ENCODE data around the gene HYAL2. TPM values are rescaled to one million over a fixed set of nuclear protein-coding genes. Genes with fewer than 3 reads are reported as not detected.
A peak's percentile ranks its signal among the peaks of the same experiment; 100 is the strongest.
"Not testable (repeated sequence)": the region's sequence is repeated elsewhere in the genome, so short reads cannot be mapped to it uniquely, and the experiment has no call there.

Gene HYAL2
- total RNA-seq, 2 experiments from 2014 or later: 6.5 to 6.8 TPM

DNA sequence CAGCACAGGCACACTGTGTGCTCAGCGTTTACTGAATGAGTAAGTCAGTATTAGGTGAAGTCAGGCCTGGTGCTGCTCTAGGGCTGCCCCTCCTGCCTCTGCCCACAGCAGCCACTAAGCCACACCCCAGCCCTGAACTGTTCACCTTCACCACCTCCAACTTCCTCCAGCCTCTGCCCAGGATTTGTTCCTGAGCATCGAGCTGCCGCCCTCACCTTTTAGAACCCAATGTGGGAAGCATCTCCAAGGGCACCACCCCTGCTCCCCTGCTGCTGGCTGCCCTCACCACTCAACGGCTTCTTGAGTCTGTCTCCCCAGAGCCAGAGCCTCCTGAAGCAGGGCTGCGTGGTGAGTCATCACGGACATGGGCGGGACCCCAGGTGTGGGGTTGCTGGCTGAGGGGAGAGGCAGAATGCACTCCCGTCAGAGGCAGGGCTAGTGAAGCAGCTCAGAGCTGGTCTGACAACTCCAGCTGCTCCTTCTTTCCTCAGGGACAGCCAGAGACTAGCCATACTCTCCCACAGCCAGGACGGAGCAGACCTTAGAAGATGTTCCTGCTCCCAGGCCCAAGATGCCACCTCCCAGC lies 5.8 kb downstream of the HYAL2 start:
- Mint-ChIP-seq H3K27me3 (no peaks in the 10 kb centered on the region), H3K27ac (peak overlapping the region; percentile 55), H3K4me3 (peak overlapping the region; percentile 46), H3K4me1 (peaks cover 30% of the 10 kb centered on the region), H3K36me3 (peaks cover 5% of the 10 kb centered on the region), H3K9me3 (no peaks in the 10 kb centered on the region)
- peak; percentile 69 for DNase-seq

DNA sequence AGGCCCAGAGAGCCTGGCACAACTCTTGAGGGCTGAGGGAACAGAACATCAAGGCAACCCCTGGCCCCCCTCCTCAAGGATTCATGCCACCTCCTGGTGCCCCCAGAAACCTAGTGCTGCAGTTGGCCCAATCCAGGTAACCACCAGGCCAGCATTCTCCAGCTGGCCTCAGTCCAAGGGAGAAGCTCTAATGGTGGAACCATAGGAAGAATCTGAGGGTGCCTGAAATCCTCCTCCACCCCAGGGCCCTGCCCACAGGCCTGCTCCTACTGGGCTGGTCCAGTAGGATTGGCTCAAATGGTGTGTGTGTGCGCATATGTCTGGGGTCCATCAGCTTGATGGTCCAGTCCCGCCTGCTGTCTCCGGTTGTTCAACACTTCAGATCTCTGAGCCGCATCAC lies 7.7 kb downstream of the HYAL2 start:
- Mint-ChIP-seq H3K27me3 (no peaks in the 10 kb centered on the region), H3K36me3 (peaks cover 3% of the 10 kb centered on the region), H3K4me1 (peaks cover 25% of the 10 kb centered on the region), H3K27ac (no peak overlapping the region), H3K4me3 (no peak overlapping the region), H3K9me3 (no peaks in the 10 kb centered on the region)
- DNase-seq: no peak

DNA sequence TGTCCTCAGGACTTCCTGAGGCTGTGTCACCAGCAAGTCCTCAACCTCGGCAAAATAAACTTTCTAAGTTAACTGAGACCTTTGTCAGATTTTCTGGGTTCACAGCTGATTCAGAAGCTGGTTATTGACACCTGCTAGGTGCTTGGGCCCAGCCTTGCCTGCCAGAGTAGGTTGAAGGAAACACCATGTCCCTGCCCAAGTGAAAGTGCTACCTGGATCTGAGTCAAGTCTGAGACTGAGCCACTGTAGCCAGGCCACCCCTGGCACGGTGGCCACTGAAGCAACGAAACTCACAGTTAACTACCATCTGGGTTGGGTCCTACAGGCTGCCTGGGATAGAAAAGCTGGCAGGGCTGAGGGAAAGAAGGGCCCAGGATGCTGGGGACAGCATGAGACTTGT lies 8.2 kb downstream of the HYAL2 start:
- H3K27me3 Mint-ChIP-seq: no peaks in the 10 kb centered on the region
- H3K4me1 Mint-ChIP-seq: peaks cover 22% of the 10 kb centered on the region
- no peak for DNase-seq
- no peak overlapping the region for H3K4me3 Mint-ChIP-seq
- H3K27ac Mint-ChIP-seq: no peak overlapping the region
- H3K9me3 Mint-ChIP-seq: no peaks in the 10 kb centered on the region
- peaks cover 3% of the 10 kb centered on the region for H3K36me3 Mint-ChIP-seq

DNA sequence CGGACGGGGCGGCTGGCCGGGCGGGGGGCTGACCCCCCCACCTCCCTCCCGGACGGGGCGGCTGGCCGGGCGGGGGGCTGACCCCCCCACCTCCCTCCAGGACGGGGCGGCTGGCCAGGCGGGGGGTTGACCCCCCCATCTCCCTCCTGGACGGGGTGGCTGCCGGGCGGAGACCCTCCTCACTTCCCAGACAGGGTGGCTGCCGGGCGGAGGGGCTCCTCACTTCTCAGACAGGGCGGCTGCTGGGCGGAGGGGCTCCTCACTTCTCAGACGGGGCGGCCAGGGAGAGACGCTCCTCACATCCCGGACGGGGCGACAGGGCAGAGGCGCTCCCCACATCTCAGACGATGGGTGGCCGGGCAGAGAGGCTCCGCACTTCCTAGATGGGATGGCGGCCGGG lies 10.5 kb downstream of the HYAL2 start:
- not testable (repeated sequence) for H3K4me3 Mint-ChIP-seq, H3K27me3 Mint-ChIP-seq, H3K9me3 Mint-ChIP-seq, DNase-seq, H3K27ac Mint-ChIP-seq, H3K36me3 Mint-ChIP-seq
- peaks cover 13% of the 10 kb centered on the region for H3K4me1 Mint-ChIP-seq

DNA sequence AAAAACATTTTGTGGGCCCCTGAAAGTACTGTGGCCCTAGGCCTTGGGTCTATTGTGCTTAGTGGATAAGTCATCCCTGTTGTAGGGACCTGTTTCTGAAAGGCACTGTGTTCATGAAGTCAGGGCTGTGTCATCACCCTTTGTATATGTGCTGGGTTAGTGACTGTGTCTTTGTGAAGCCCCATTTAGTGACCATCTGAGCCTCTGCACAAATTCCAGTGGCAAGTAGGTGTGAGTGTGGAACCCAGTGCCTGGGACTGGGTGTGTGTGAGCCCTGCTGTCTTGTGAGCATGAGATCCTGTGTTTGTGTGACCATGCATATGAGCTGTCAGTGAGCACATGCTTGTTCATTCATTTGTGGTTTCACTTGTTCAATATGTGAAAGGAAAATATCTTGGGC lies 17.9 kb downstream of the HYAL2 start:
- Mint-ChIP-seq H3K27me3 (no peaks in the 10 kb centered on the region), H3K36me3 (no peaks in the 10 kb centered on the region), H3K9me3 (peaks cover 1% of the 10 kb centered on the region), H3K4me1 (peaks cover 17% of the 10 kb centered on the region), H3K4me3 (no peak overlapping the region), H3K27ac (no peak overlapping the region)
- DNase-seq: no peak

DNA sequence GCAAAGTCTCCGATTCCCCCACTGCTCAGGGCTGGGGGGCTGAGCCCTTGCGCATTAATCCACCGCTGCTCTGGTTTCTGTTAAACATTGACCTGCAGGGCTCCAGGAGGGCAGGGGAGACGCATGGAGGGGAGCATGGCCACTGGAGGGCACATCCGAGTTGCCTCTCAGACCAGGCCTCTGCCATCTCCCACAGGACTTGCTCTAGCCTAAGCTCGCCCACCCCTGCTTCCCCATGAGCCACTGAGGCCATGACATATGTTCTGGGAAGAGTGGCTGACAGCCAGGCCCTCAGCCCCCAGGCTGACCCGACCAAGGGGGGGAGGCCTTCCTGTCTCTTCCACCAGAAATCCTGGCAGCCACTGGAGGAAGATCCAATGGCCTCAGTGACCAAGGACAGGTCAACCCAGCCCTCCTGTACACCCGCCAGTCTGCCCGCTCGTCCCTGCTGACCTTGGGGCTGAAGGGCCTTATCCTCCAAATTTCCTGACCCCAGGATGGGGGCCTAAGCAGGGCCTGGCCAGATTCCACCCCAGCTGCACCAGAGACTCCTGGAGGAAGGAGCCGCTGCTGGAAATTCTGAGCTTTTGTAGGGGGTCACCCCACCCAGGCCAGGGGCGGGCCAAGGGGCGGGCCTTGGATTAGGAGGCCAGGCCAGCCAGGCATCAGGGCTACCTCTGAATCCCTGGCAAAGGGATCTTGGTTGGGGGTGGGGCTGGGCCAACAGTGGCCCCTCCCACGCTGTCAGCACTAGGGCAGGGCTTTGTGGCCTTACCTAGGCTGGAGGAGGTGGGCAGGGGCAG lies 19.3 kb downstream of the HYAL2 start, which contains the start of gene HYAL1:
Gene HYAL1, minus strand, starts transcription at position 562 of the 803 bp plus-strand sequence. CDS start 618 bp downstream, outside the sequence.
- Mint-ChIP-seq H3K4me3 (no peak within 1 kb of the TSS), H3K9me3 (no peaks in the 10 kb centered on the region), H3K4me1 (peaks cover 18% of the 10 kb centered on the region), H3K36me3 (no peaks in the 10 kb centered on the region), H3K27ac (no peak within 1 kb of the TSS), H3K27me3 (no peaks in the 10 kb centered on the region)
- DNase-seq: no peak

DNA sequence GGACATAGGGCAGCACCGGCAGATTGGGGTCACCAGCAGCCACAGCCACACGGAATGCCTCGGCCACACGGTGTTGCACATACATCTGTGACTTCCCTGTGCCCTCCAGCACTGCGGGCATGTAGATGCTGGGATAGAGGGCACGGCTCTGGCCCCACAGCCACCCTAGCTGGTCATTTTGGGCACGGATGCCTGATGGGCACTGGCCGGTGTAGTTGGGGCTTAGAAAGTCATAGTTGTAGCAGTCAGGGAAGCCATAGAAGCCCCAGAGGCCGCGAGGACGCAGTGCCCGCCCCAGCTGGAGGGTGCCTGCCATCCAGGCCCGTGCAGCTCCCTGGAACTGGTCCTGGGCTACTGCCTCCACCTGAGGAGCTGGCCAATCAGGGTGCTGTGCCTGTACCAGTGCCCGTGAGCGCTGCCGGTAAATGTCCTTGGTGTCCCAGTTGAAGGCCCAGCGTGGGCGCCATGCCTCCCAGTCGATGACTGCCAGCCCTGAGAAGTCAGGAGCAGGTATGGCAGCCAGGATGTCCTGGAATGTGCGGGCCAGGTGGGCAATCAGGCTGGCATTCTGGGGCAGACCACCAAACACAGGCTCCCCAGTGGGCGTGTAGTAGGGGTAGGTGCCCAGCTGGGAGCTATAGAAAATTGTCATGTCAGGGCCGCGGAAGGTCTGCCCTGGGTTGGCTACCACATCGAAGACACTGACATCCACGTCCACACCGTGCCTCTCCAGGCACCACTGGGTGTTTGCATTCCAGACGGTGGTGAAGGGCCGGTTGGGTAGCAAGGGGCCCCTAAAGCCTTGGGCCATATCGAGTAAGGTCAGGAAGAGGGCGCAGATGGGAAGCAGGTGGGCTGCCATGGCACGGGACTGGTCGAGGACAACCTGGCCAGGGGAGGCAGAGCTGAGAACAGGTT lies 20.2 kb downstream of the HYAL2 start:
- H3K4me3 Mint-ChIP-seq: no peak overlapping the region
- no peaks in the 10 kb centered on the region for H3K9me3 Mint-ChIP-seq

DNA sequence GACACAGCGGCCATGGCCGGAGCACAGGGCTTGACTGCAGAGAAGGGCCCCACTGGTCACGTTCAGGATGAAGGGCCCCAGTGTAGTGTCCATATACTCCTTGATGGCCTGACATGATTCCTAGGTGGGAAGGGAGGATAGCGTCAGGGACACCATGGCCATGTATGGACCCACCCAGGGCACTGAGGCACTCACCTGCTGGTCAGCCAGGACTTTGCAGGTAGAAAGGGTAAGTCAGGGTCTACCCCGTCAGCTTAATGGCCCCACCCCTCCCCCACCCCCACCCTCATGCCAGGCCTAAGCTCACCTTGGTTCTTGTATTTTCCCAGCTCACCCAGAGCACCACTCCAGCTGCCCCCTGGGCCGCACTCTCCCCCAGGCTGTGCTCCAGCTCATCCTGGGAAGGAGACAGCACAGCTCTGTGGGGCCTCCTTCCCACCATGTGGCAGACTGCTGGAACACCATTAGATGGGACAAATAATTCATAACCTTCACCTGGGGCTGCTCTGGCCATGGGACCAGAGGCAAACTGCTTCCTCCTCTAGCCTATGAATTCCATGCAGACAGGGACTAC lies 21.8 kb downstream of the HYAL2 start:
- peaks cover 23% of the 10 kb centered on the region for H3K4me1 Mint-ChIP-seq
- H3K27ac Mint-ChIP-seq: peak overlapping the region; percentile 98
- no peaks in the 10 kb centered on the region for H3K9me3 Mint-ChIP-seq
- H3K4me3 Mint-ChIP-seq: peak overlapping the region; percentile 92
- H3K27me3 Mint-ChIP-seq: no peaks in the 10 kb centered on the region
- no peak for DNase-seq
- peaks cover 4% of the 10 kb centered on the region for H3K36me3 Mint-ChIP-seq

More for the DNA sequence above, 20.2 kb downstream of the HYAL2 start:
- no peak for DNase-seq
- Mint-ChIP-seq H3K27ac (no peak overlapping the region), H3K4me1 (peaks cover 23% of the 10 kb centered on the region), H3K36me3 (no peaks in the 10 kb centered on the region), H3K27me3 (no peaks in the 10 kb centered on the region)

DNA sequence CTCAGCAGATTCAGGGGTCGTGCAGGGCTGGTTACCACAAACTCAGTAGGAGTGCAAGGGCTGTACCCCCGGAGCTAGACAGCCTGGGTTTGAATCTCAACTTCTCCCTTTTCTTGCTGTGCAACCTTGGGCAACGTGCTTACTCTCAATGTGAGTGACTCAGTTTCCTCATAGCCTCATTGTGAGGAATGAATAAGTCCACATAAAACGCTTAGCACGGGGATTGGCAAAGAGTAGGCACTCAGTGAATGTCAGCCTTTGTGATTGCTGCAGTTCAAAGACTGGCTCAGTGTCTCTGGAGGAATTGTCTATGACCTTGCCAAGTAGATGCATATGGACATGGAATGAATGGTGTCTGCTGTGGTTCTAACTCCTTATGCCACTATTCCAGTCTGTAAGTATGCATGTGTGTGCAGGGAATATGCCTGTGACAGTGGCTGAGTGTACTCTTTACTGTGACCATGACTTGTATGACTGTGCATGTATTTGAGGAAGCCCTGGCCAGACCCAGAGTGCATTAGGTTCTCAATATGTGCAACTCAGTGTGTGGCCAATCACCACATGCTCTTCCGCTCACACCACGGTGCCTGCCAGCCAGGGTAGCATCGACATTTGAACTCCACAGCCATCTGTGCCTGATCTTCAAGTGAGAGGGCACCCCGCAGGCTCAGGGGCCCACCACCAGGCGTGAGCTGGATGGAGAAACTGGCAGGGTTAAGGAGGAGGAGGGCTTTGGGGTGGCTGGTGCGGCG lies 22.4 kb downstream of the HYAL2 start:
- no peaks in the 10 kb centered on the region for H3K9me3 Mint-ChIP-seq
- no peaks in the 10 kb centered on the region for H3K27me3 Mint-ChIP-seq
- DNase-seq: no peak
- peaks cover 23% of the 10 kb centered on the region for H3K4me1 Mint-ChIP-seq
- H3K27ac Mint-ChIP-seq: peak overlapping the region; percentile 98
- H3K4me3 Mint-ChIP-seq: peak overlapping the region; percentile 92
- H3K36me3 Mint-ChIP-seq: peaks cover 4% of the 10 kb centered on the region

DNA sequence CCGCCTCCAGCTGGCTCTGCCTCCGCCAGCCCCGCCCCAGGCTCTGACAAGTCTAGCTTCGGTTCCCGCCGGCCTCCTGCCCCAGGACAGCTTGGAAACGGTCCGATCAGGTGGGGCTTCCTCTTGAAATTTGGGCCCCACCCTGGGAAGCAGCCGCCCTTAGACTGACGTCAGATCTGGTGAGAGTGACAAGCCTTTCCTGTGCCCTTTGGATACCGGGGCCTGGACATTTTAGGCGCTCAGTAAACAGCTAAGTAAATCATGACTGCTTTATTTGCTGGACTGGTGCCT lies 23.0 kb downstream of the HYAL2 start:
- no peak for DNase-seq
- Mint-ChIP-seq H3K4me3 (peak overlapping the region; percentile 92), H3K27ac (peak overlapping the region; percentile 98), H3K36me3 (peaks cover 4% of the 10 kb centered on the region), H3K4me1 (peaks cover 19% of the 10 kb centered on the region), H3K27me3 (no peaks in the 10 kb centered on the region), H3K9me3 (no peaks in the 10 kb centered on the region)

DNA sequence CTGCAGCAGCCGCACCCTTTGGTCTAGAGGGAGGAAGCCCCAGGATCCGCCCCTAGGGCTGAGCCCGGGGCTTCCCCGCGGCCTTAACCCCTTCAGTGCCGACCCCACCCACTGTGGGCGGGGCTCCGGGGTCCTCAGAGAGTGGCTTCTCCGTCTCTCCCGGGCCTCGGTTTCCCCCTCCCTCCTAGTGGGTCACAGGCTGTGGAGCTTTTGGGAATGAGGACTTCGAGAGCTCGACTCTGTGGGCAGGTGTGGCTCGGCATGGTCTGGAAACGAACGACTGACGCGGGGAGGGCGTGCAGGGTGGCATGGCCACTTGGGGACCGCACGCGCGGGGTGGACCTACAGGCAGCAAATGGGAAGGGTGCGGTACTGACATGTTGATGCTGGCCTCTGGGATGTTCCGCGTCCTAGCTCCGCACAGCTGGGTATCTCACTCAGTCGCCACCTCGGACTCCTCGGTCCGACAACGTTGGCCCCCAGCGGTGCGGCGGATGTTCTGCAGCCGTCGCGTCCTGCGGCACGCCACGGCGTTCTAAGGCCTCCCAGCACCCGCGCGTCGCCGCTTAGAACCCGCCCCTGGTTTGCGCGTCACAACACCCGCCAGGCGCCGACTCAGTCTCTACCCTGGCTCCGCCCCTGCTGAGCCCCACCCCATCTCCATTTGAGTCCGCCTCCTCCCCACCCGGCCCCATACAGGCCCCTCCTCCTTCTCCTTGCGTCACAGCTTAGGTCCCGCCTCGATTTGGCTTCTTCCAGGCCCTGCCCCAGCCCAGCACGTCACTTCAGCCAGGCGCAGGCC lies 23.5 kb downstream of the HYAL2 start, which contains the start of the genes HYAL3 and NAA80:
Gene HYAL3, minus strand, starts transcription at position 570 of the 802 bp plus-strand sequence. CDS start 3,803 bp downstream, outside the sequence.
Gene NAA80, minus strand, starts transcription at position 570 of the 802 bp plus-strand sequence. CDS start 1,942 bp downstream, outside the sequence.
- no peaks in the 10 kb centered on the region for H3K27me3 Mint-ChIP-seq
- DNase-seq: peak; percentile 99

DNA sequence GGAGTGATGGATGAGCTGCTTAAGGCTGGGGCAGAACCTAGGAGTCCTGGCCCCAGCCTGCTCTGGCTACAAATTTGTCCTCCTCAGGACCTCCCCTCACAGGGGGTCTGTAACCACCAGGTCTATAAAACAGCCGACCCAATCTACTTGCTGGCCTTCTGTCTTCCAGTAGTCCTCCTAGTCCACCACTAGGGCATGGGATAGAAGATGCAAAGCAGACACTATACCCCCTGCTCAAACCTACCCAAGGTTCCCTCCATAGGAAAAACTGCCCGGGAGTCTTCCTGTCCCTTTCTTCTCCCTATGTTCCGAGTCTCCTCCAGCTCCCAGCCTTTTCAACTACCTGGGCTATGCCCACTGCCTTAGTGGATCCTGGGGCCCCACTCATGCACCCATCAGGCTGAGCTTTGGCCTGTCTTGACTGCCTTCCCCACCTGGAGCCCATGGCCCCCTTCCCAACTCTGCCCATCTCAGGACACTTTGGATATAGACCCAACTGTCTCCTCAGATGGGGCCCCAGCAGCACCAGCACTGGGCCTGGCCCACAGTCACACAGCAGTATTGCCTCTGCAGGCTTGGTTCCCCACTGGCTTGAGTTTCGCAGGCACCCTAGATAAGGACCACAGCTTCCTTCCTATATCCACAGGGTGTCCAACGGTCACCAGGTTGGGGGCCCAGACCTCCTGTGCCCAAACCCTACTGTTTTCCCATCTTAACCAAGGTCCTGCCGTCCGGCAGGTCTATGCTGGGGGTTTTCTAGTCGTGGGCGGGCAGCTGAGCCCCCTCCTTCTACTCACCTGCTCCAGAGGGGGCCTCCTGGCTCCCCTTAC lies 24.4 kb downstream of the HYAL2 start:
- DNase-seq: no peak
- peaks cover 17% of the 10 kb centered on the region for H3K4me1 Mint-ChIP-seq
- no peaks in the 10 kb centered on the region for H3K9me3 Mint-ChIP-seq

More for the DNA sequence above, 23.5 kb downstream of the HYAL2 start, which contains the start of the genes HYAL3 and NAA80:
- H3K4me3 Mint-ChIP-seq: peak within 1 kb of the TSS; percentile 92
- no peaks in the 10 kb centered on the region for H3K9me3 Mint-ChIP-seq
- H3K4me1 Mint-ChIP-seq: peaks cover 17% of the 10 kb centered on the region
- peaks cover 4% of the 10 kb centered on the region for H3K36me3 Mint-ChIP-seq
- peak within 1 kb of the TSS; percentile 98 for H3K27ac Mint-ChIP-seq

DNA sequence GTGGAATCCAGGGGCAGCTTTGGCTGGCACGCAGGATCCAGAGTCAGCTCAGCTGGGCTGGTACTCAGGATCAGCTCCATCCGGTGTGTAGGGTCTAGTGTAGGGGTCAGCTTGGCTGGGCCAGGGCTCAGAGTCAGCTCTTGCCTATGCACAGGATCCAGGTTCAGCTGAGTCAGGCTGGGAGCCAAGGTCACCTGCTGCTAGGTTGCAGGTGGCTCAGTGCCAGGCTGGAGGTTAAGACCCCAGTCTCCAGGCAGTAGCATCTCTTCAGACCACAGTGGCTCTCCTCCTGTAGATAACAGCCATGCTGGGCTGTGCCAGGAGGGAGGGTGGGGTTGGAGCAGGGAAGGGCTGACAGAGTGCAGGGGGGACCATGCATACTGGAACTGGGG lies 25.2 kb downstream of the HYAL2 start:
- DNase-seq: no peak
- no peaks in the 10 kb centered on the region for H3K27me3 Mint-ChIP-seq

More for the DNA sequence above, 24.4 kb downstream of the HYAL2 start:
- H3K36me3 Mint-ChIP-seq: peaks cover 4% of the 10 kb centered on the region
- peak overlapping the region; percentile 98 for H3K27ac Mint-ChIP-seq
- H3K4me3 Mint-ChIP-seq: peak overlapping the region; percentile 92
- no peaks in the 10 kb centered on the region for H3K27me3 Mint-ChIP-seq

More for the DNA sequence above, 25.2 kb downstream of the HYAL2 start:
- peaks cover 4% of the 10 kb centered on the region for H3K36me3 Mint-ChIP-seq
- H3K4me3 Mint-ChIP-seq: no peak overlapping the region
- H3K9me3 Mint-ChIP-seq: no peaks in the 10 kb centered on the region
- H3K4me1 Mint-ChIP-seq: peaks cover 23% of the 10 kb centered on the region
- no peak overlapping the region for H3K27ac Mint-ChIP-seq
